PC-3 (cell line): ENCODE results near the gene ZBTB21.

ENCODE experiments used
- CTCF ChIP-seq: fragments of 300-600 bp; sonication (generic); conservative IDR thresholded peaks from 2 replicates; pipeline ENCODE4 v1.5.1; 2017; ENCODE audit warnings: antibody characterized with exemption, low read depth, mild to moderate bottlenecking, low read length
- EZH2 ChIP-seq: fragments of 300-600 bp; sonication (generic); IDR thresholded peaks from one replicate; pipeline ENCODE4 v1.6.1; 2017; ENCODE audit warnings: antibody characterized with exemption, mild to moderate bottlenecking, low read length; ENCODE audit not compliant: unreplicated experiment

GRCh38 chr21:42022091-42022430 lies 11.9 kb upstream of the ZBTB21 start:
- TF ChIP-seq CTCF = no peak
- TF ChIP-seq EZH2 = no peak
